Measurements from ENCODE around the gene SNCAIP.

The SNCAIP gene

DNA sequence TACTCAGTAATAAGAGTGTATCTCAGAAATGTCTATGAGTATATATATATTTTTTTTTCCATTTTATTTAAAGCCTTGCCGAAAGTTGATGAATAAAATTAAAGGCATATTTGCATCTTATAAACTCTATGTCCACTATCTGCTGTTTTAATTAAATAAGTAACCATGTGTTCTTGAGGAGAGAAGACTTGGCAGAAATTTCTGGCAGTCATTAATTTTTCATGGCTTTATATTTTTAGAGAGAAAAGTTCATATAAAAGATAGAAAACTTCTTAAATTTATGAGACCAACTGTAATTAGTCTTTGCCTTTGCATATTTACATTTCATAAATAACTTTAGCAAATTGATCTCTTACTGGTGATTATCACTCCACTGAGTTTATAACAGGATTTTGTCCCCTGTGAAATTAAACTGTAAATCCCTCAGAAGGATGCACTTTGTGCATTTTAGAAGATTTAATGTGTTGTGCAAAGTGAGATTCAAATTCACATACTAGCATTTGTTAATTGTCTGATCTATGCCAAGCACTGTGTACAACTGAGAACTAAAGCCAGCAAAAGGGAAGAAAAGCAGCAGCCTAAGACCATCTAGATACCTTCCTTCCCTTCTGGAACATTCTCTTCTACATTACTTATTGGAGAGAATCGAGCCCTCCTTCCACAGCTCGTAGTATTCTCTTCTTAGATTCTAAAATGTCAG lies 108.7 kb downstream of the SNCAIP start:
- TF ChIP-seq, protein P1, sequence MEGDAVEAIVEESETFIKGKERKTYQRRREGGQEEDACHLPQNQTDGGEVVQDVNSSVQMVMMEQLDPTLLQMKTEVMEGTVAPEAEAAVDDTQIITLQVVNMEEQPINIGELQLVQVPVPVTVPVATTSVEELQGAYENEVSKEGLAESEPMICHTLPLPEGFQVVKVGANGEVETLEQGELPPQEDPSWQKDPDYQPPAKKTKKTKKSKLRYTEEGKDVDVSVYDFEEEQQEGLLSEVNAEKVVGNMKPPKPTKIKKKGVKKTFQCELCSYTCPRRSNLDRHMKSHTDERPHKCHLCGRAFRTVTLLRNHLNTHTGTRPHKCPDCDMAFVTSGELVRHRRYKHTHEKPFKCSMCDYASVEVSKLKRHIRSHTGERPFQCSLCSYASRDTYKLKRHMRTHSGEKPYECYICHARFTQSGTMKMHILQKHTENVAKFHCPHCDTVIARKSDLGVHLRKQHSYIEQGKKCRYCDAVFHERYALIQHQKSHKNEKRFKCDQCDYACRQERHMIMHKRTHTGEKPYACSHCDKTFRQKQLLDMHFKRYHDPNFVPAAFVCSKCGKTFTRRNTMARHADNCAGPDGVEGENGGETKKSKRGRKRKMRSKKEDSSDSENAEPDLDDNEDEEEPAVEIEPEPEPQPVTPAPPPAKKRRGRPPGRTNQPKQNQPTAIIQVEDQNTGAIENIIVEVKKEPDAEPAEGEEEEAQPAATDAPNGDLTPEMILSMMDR (IDR thresholded peaks at IDR 0.05; ENCODE audit: insufficient read depth, missing control alignments), result no peak
- FAIRE-seq (no peak), DNase-seq (ENCODE audit: insufficient read length, low spot score) (no peak)

- no peak for FAIRE-seq
- no peak for DNase-seq (ENCODE audit: insufficient read length, low spot score)
- TF ChIP-seq, protein P1 (IDR thresholded peaks at IDR 0.05; ENCODE audit: insufficient read depth, missing control alignments), result no peak
Observed at GRCh38 chr5:122421374-122422079, 109.5 kb downstream of the SNCAIP start.

GRCh38 chr5:122423221-122423620 lies 111.2 kb downstream of the SNCAIP start:
- FAIRE-seq (no peak), DNase-seq (ENCODE audit: insufficient read length, low spot score) (no peak)
- TF ChIP-seq, protein P1 (IDR thresholded peaks at IDR 0.05; ENCODE audit: insufficient read depth, missing control alignments), result no peak

DNA sequence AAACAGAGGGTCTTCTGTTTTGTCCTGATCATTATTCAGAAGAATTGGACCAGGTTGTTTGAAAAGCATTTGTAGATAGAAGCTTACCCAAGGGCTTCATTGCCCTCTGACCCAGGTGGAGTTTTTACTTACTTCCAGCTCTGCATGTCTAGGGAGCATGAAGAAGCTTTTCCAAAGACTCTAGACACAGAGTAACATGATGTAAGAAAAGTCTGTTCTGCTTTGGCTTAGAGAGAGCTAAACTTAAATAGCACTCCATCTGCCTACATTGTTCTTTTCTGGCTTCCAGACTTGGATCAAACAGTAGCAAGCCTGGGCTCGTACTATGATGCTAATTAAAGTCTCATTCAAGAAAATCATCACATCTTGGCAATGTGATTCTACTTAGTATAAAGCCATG lies 112.1 kb downstream of the SNCAIP start:
- TF ChIP-seq, protein P1 (IDR thresholded peaks at IDR 0.05; ENCODE audit: insufficient read depth, missing control alignments), result no peak
- no peak for FAIRE-seq

DNA sequence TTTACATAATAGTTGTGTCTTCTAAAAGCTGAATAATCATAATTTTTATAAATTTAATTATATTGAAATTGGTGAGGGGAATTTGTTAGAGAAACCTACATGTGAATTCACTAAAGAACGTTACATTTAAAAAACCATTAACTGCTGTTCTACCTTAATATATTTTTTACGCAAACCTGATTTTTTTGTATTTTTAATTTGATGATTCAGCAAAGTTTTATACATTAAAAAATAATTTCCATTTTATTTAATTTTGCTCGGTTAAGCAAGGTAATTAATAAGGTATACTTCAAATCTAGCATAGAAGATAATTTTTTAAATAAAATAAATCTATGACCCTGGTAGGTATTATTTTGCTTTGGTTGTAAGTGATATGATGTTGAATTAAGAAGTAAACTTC lies 114.3 kb downstream of the SNCAIP start:
- TF ChIP-seq, protein P1 (IDR thresholded peaks at IDR 0.05; ENCODE audit: insufficient read depth, missing control alignments), result no peak
- FAIRE-seq, result no peak
- DNase-seq (ENCODE audit: insufficient read length, low spot score), result no peak

More for the DNA sequence above, 112.1 kb downstream of the SNCAIP start:
- no peak for DNase-seq (ENCODE audit: insufficient read length, low spot score)

DNA sequence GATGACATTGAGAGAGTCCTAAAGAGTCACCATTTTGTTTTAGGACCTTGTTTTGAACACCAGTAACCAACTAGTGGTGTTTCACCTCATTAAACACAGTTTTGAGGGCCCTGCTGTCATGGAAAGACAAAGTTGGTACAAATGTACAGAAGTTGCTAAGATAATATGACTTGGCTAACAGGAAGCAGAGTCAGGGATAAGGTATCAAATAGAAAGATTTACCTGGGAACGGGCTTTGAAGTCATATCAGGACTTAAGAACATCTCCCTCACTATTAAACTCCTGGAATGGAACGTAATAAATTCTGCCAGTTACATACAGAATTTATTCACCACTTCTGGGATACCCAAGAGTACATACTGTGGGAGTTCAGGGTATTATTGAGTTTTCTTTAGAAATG lies 115.6 kb downstream of the SNCAIP start:
- DNase-seq (ENCODE audit: insufficient read length, low spot score), result no peak
- TF ChIP-seq, protein P1 (IDR thresholded peaks at IDR 0.05; ENCODE audit: insufficient read depth, missing control alignments), result no peak
- no peak for FAIRE-seq

Data from D721Med (cell line).